ENCODE data around the gene ZFP57.
A peak's percentile ranks its signal among the peaks of the same experiment; 100 is the strongest.

The ZFP57 gene

GRCh38 chr6:29652198-29652584 is 28.8 kb downstream of the ZFP57 start:
- DNase-seq = no peak

- DNase-seq = no peak
These were observed 29.3 kb downstream of the ZFP57 start for GRCh38 chr6:29651413-29652197.

- peak; percentile 97 for DNase-seq
These were observed 31.0 kb downstream of the ZFP57 start for GRCh38 chr6:29649701-29650673.

GRCh38 chr6:29647927-29648642 is 32.9 kb downstream of the ZFP57 start:
- DNase-seq = no peak

- DNase-seq = no peak
These were observed 39.4 kb downstream of the ZFP57 start for GRCh38 chr6:29641430-29642148.

GRCh38 chr6:29637247-29637646 is 43.7 kb downstream of the ZFP57 start:
- DNase-seq = no peak

GRCh38 chr6:29633534-29633905 is 47.4 kb downstream of the ZFP57 start:
- DNase-seq = no peak

- no peak for DNase-seq
These were observed 48.0 kb downstream of the ZFP57 start, which contains the start of gene GABBR1 for GRCh38 chr6:29632789-29633533. Gene GABBR1, minus strand, starts transcription at chr6:29633183. Its CDS starts 798 bp downstream, at chr6:29632385.

GRCh38 chr6:29631860-29632731 is 48.9 kb downstream of the ZFP57 start:
- DNase-seq = no peak

- DNase-seq = no peak
These were observed 49.6 kb downstream of the ZFP57 start for GRCh38 chr6:29631209-29631810.

GRCh38 chr6:29630315-29630714 is 50.6 kb downstream of the ZFP57 start:
- DNase-seq = no peak

GRCh38 chr6:29629571-29629970 is 51.4 kb downstream of the ZFP57 start:
- no peak for DNase-seq

GRCh38 chr6:29628419-29629281 is 52.3 kb downstream of the ZFP57 start:
- DNase-seq = no peak

- DNase-seq = no peak
These were observed 53.1 kb downstream of the ZFP57 start for GRCh38 chr6:29627755-29628418.

- no peak for DNase-seq
These were observed 53.8 kb downstream of the ZFP57 start for GRCh38 chr6:29626948-29627754.

GRCh38 chr6:29625337-29625930 is 55.5 kb downstream of the ZFP57 start:
- no peak for DNase-seq

GRCh38 chr6:29624520-29624961 is 56.4 kb downstream of the ZFP57 start:
- no peak for DNase-seq
